Medulla oblongata (tissue), 1 donor: ENCODE measurements around the gene ELFN2.
"Not testable (repeated sequence)": the region's sequence is repeated elsewhere in the genome, so short reads cannot be mapped to it uniquely, and the experiment has no call there.

Experiments
- DNase-seq: peaks from one replicate; pipeline ENCODE4 v3.0.0-alpha.2; 2015; ENCODE audit errors: extremely low spot score

Gene ELFN2

GRCh38 chr22:37336579-37336978 lies 90.7 kb downstream of the ELFN2 start:
- DNase-seq = no peak

DNA sequence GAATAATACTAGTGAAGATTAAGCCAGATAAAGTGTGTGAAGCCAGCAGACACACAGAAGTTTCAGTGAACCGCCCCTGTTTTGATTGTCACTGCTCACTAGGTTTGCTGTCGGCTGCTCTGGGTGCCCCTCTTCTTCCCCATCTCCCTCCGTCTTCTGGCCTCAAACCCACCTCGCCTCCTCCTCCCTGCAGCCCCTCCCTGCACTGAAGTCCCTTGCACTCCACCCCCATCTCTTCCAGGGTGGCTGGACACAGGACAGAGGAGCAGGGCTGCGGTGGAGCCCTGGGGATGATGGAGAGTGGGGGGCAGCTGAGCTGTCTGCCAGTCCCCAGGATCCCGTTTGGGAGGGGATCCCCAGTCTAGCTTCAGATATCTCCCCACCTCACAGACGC lies 91.5 kb downstream of the ELFN2 start:
- no peak for DNase-seq

- no peak for DNase-seq
Observed at GRCh38 chr22:37334859-37335805, 92.1 kb downstream of the ELFN2 start.

GRCh38 chr22:37334461-37334858 lies 92.8 kb downstream of the ELFN2 start:
- DNase-seq = no peak

DNA sequence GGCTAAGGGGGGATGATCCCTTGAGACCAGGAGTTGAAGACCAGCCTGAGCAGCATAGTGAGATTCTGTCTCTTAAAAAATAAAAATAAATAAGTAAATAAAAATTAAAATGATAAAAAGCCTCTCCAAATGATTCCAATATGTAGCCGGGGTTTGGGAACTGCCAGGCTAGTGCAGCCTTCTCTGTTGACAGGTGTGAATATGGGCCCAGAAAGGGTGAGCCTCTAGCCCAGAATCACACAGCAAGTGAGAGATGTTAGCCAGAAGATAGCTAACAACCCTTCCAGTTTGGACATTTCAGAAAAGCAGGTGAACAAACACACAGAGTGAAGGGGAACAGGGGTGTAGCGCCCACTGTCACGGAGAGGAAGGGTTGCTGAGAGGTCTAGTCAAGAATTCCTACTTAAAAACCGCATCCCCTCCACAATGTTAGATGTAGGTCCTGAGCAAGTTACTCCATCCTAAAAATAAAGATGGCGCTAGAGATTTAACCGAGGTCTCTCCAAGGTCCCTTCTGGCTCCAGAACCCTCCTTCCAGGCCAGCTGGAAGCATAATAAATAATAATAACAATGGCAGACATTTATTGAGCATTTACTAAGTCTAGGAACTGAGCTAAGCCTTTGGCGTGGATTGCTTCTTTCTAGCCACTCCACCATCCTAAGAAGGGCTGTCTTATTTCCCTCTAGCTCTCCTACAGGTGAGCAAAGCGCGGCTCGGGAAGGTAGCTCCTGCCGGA lies 93.4 kb downstream of the ELFN2 start:
- DNase-seq = no peak

DNA sequence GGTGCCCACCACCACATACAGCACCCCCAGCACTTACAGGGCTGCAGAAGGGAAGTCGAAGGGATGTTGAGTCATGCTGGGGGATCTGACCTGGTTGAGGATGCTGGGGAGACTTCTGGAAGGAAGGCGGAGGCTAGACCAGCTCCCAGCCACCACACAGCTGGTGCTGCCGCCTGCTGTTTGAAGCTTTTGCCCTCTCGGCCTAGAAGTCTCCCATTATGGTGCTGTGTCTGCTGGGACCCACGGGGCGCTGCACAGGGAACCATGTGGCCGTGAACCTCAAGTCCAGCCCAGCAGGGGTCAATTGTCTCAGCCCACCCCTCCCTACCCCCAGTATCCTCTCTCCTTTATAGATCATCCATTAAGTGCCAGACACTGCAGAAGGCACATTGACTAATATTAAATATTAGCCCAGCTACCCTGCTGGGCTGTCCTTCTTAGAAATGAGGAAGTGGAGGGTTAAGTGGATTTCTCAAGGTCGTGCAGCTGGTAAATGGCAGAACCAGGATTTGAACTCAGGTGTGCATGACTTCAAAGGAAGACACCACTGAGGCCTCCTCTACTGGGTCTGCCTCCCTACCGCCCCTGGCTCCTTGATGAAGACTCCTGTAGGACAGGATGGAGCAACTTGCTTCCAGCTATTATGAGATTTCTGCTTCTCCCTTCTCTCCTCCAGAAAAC lies 95.3 kb downstream of the ELFN2 start:
- no peak for DNase-seq

- DNase-seq = no peak
Observed at GRCh38 chr22:37331034-37331428, 96.2 kb downstream of the ELFN2 start.

GRCh38 chr22:37330200-37331033 lies 96.9 kb downstream of the ELFN2 start:
- no peak for DNase-seq

- DNase-seq = no peak
Observed at GRCh38 chr22:37329238-37330140, 97.8 kb downstream of the ELFN2 start.

- not testable (repeated sequence) for DNase-seq
Observed at GRCh38 chr22:37328538-37329237, 98.6 kb downstream of the ELFN2 start.

- DNase-seq = no peak
Observed at GRCh38 chr22:37328017-37328416, 99.3 kb downstream of the ELFN2 start.

DNA sequence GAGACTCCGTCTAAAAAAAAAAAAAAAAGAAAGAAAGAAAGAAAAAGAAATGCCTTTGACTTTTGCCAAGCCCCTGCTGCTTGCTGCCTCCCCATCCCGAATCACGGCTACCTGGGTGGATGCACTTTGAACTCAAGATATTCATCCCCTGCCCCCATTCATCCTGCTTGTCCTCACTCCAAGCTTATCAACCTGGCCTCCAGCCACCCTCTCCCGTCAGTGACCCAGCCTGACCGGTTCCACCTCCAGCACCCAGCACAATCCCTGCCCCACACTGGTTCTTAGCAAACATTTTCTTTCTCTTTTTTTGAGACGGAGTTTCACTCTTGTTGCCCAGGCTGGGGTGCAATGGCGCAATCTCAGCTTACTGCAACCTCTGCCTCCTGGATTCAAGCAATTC lies 100.6 kb downstream of the ELFN2 start:
- DNase-seq = no peak

GRCh38 chr22:37325039-37325395 lies 102.3 kb downstream of the ELFN2 start:
- DNase-seq = no peak

DNA sequence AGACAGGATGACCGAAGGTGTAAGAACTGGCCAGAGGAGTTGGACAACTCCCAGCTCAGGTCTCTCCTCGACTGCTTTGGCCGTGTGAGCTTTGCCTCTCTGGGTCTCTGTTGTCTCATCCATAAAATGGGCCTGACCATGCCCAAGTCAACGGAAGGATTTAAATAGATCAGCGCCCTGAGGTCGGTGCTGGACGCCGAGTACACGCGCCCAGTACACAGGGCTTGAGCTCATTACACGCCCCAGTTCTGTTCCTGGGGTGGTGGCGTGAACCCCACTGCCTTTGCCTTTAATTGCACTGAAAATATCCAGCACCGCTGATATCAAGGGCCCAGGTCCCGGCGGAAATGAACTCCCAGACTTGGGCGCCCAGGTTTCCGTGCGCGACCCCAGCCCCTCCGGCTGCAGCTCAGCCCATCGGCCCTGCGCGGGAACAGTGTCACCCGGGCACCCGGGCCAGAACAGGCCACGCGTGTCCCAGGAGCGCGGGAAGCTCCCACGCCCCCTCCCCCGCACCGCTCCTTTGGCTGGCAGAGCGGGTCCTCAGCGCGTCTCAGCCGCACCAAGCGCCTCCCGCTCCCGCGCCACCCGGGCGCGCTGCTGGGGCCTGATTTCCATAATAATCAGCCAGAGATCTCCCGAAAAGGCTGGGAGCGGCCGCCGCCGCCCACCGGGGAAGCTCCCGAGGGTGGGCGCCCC lies 102.8 kb downstream of the ELFN2 start:
- DNase-seq = no peak

DNA sequence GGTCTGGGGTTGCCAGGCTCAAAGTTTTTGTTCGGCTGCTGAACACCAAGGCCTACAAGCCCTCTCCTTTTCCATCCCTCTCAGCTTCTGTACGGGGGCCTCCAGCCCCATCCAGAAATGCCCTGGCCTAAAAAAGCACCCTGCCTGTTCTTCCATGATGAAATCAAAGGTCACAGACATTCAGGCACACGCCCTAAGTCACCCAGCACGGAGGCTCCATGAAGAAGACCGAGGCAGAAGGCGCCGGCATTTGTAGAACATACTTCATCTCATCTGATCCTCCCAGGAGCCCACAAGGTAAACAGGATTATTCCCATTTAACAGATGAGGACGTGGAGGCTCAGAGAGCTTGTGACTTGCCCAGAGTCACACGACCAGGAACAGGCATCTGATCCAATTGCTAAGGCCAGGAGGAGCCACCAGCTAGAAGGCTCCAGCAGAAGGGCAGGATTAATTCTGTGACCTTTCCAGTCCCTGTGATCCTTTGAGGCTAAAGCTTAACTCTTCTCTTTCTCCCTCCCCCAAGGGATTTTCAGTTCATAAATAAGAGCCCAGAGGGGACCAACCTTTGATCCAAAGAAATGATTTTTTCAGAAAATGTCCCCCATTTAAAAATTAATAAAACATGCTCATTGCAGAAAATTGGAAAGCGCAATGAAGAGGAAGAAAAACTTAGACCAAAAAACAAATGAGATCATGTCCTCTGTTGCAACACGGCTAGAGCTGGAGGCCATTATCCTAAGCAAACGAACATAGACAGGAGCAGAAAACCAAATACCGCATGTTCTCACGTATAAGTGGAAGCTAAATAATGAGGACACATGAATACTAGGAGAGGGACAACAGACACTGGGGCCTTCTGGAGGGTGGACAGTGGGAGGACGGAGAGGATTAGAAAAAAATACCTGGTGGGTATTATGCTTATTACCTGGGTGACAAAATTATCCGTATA lies 106.3 kb downstream of the ELFN2 start:
- no peak for DNase-seq

DNA sequence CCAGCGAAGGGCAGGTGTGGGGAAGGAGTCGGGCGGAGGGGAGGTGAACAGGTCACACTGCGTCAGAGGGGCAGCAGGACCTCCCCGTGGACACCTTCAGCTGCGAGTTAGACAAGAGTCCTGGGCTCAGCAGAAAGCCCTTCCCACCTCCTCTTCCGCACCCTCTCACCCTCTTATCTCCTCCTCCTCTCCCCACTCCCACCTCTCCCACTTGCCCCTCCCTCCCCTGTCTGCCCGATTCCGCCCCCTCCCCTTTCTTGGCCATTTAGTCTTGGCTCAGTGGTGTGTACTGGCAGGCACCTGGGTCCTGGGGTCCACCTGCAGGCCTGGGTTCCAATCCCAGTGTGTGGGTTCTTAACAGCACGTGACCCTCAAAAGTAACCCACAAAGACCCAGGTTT lies 107.8 kb downstream of the ELFN2 start:
- DNase-seq = no peak

DNA sequence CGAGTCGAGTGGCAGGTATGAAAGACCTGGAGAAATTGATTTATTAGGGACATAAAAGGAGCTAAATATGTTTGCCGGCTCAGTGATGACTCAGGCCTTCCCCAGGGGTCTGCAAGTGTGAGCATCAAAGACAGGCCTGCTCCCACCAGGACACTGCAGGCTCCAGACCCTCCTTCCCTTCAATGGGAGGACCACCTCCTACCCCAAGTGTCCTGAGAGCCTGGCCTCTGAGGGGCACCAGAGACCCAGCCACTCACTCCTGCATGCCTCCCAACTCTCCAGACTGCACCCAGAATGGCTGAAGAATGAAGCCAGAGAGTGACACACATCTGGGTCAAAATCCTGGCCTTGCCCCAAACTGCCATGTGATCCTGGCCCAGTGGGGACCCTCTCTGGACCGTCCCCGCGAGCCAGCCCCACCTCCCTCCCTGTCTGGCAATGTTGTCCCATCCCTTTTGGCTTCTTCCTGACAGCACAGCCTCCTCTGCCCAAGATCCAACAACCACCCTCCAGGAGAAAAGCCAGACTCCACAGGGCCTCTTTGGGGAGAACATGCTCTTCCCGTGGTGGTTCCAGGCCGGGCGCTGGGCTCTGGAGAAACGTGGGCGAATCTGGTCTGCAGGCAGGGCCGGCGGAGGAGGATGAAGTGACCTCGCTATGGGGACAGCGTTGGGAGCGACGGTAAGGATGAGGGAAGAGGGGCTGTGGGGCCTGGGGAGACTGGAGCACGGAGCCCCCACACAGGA lies 108.7 kb downstream of the ELFN2 start:
- no peak for DNase-seq
